WTC11 (cell line): Measurements from ENCODE around the gene PRSS38. TPM values are rescaled to one million over a fixed set of nuclear protein-coding genes. Genes with fewer than 3 reads are reported as not detected.

ENCODE experiments used
- ATAC-seq: fragments of 200-7000 bp; cut with Tn5 transposase; 2 replicates; pipeline ENCODE4 v1.10.0; 2021; ENCODE audit warnings: mild to moderate bottlenecking, moderate library complexity
- CTCF ChIA-PET: fragments of 300-600 bp; sonication (Branson Sonifier 250); formaldehyde crosslinking; loops from one replicate; lab custom pipeline; 2021; ENCODE audit warnings: antibody characterized with exemption; lab: Charles Lee
- POLR2A ChIA-PET: fragments of 350-600 bp; sonication (Branson Sonifier 250); formaldehyde crosslinking; loops from one replicate; lab custom pipeline; 2021; ENCODE audit warnings: antibody characterized with exemption; lab: Charles Lee
- DNase-seq: peaks from one replicate; pipeline ENCODE4 v3.0.0; 2021; ENCODE audit warnings: low spot score
- H3K27ac Mint-ChIP-seq: 2 replicates; pipeline ENCODE4 v1.8.0; 2021; ENCODE audit warnings: mixed read lengths
- H3K27me3 Mint-ChIP-seq: 2 replicates; pipeline ENCODE4 v1.8.0; 2021; ENCODE audit warnings: low read depth, mild to moderate bottlenecking, moderate library complexity, mixed read lengths
- H3K36me3 Mint-ChIP-seq: 2 replicates; pipeline ENCODE4 v1.8.0; 2021; ENCODE audit warnings: mixed read lengths
- H3K4me1 Mint-ChIP-seq: 2 replicates; pipeline ENCODE4 v1.8.0; 2022; ENCODE audit warnings: mixed read lengths
- H3K4me3 Mint-ChIP-seq: 2 replicates; pipeline ENCODE4 v1.8.0; 2021; ENCODE audit warnings: mild to moderate bottlenecking, moderate library complexity, mixed read lengths
- H3K9me3 Mint-ChIP-seq: 2 replicates; pipeline ENCODE4 v1.8.0; 2021; ENCODE audit warnings: mixed read lengths
- ATF1 ChIP-seq: sonication (generic); formaldehyde crosslinking; IDR thresholded peaks from 2 replicates; pipeline ENCODE4 v1.8.1; 2023; ENCODE audit warnings: mild to moderate bottlenecking, moderate library complexity, missing genetic modification reagents
- GABPB1 ChIP-seq: sonication (generic); formaldehyde crosslinking; IDR thresholded peaks from 2 replicates; pipeline ENCODE4 v1.8.1; 2023; ENCODE audit warnings: mild to moderate bottlenecking, missing genetic modification reagents
- HMGXB4 ChIP-seq: sonication (generic); formaldehyde crosslinking; IDR thresholded peaks from 2 replicates; pipeline ENCODE4 v1.8.1; 2023; ENCODE audit warnings: mild to moderate bottlenecking, moderate library complexity, missing genetic modification reagents
- SOX15 ChIP-seq: fragments of 250-450 bp; sonication (Bioruptor Pico); IDR thresholded peaks from 2 replicates; pipeline ENCODE4 v1.9.0; 2021; ENCODE audit warnings: mild to moderate bottlenecking
- ZNF396 ChIP-seq: fragments of 250-450 bp; sonication (Bioruptor Pico); IDR thresholded peaks from 2 replicates; pipeline ENCODE4 v1.8.0; 2021; ENCODE audit warnings: mild to moderate bottlenecking, moderate library complexity, borderline replicate concordance
- ZNF416 ChIP-seq: fragments of 250-450 bp; sonication (Bioruptor Pico); IDR thresholded peaks from 2 replicates; pipeline ENCODE4 v1.9.0; 2021; ENCODE audit warnings: mild to moderate bottlenecking, inconsistent platforms
- ZNF423 ChIP-seq: fragments of 250-450 bp; sonication (Bioruptor Pico); IDR thresholded peaks from 2 replicates; pipeline ENCODE4 v2.1.2; 2022; ENCODE audit warnings: mild to moderate bottlenecking, moderate library complexity
- ZNF532 ChIP-seq: fragments of 250-450 bp; sonication (Bioruptor Pico); IDR thresholded peaks from 2 replicates; pipeline ENCODE4 v1.9.0; 2021; ENCODE audit warnings: mild to moderate bottlenecking, borderline replicate concordance
- total RNA-seq: library from RNA; stranded (reverse); gene quantifications from 3 replicates; pipeline ENCODE4 v1.2.3, GENCODE V29; 2021
- TF ChIP-seq, protein P1 (sequence below): sonication (generic); formaldehyde crosslinking; IDR thresholded peaks from 2 replicates; pipeline ENCODE4 v1.8.0; 2023; ENCODE audit warnings: missing genetic modification reagents, mild to moderate bottlenecking, borderline replicate concordance
- TF ChIP-seq, protein P2 (sequence below): sonication (generic); formaldehyde crosslinking; IDR thresholded peaks from 2 replicates; pipeline ENCODE4 v1.8.1; 2023; ENCODE audit warnings: mild to moderate bottlenecking, missing genetic modification reagents
- TF ChIP-seq, protein P3 (sequence below): sonication (generic); formaldehyde crosslinking; IDR thresholded peaks from 2 replicates; pipeline ENCODE4 v1.8.1; 2023; ENCODE audit warnings: mild to moderate bottlenecking, missing genetic modification reagents, moderate library complexity
- TF ChIP-seq, protein P4 (sequence below): sonication (generic); formaldehyde crosslinking; IDR thresholded peaks from 2 replicates; pipeline ENCODE4 v1.8.1; 2023; ENCODE audit warnings: mild to moderate bottlenecking, missing genetic modification reagents

Gene PRSS38
- total RNA-seq, 1 experiment from 2014 or later = not detected

- no peak for TF ChIP-seq ZNF532
- TF ChIP-seq, protein P1, sequence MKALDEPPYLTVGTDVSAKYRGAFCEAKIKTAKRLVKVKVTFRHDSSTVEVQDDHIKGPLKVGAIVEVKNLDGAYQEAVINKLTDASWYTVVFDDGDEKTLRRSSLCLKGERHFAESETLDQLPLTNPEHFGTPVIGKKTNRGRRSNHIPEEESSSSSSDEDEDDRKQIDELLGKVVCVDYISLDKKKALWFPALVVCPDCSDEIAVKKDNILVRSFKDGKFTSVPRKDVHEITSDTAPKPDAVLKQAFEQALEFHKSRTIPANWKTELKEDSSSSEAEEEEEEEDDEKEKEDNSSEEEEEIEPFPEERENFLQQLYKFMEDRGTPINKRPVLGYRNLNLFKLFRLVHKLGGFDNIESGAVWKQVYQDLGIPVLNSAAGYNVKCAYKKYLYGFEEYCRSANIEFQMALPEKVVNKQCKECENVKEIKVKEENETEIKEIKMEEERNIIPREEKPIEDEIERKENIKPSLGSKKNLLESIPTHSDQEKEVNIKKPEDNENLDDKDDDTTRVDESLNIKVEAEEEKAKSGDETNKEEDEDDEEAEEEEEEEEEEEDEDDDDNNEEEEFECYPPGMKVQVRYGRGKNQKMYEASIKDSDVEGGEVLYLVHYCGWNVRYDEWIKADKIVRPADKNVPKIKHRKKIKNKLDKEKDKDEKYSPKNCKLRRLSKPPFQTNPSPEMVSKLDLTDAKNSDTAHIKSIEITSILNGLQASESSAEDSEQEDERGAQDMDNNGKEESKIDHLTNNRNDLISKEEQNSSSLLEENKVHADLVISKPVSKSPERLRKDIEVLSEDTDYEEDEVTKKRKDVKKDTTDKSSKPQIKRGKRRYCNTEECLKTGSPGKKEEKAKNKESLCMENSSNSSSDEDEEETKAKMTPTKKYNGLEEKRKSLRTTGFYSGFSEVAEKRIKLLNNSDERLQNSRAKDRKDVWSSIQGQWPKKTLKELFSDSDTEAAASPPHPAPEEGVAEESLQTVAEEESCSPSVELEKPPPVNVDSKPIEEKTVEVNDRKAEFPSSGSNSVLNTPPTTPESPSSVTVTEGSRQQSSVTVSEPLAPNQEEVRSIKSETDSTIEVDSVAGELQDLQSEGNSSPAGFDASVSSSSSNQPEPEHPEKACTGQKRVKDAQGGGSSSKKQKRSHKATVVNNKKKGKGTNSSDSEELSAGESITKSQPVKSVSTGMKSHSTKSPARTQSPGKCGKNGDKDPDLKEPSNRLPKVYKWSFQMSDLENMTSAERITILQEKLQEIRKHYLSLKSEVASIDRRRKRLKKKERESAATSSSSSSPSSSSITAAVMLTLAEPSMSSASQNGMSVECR (CRISPR knock-in tag) = no peak
- no peak for TF ChIP-seq HMGXB4
- no peak for TF ChIP-seq SOX15
- TF ChIP-seq GABPB1 = no peak
- no peak for TF ChIP-seq ZNF396 (CRISPR knock-in tag)
- no peak for TF ChIP-seq ATF1 (CRISPR knock-in tag)
- H3K9me3 Mint-ChIP-seq = no peaks in the 10 kb centered on the region
- ATAC-seq (no peak), DNase-seq (no peak)
- H3K27ac Mint-ChIP-seq = no peak overlapping the region
- no peaks in the 10 kb centered on the region for H3K36me3 Mint-ChIP-seq
- H3K4me3 Mint-ChIP-seq = no peak overlapping the region
- H3K27me3 Mint-ChIP-seq = peaks cover 7% of the 10 kb centered on the region; the same call in 1 of the 2 replicates
- CTCF ChIA-PET = interaction anchor here (1.5 kb wide), 1 partner anchor 156 kb away, joined by 4 read pairs; no protein-coding TSS in a partner anchor
- POLR2A ChIA-PET = no interaction called here
- peaks cover 15% of the 10 kb centered on the region for H3K4me1 Mint-ChIP-seq
These were observed 17.9 kb upstream of the PRSS38 start for GRCh38 chr1:227797625-227798024.

GRCh38 chr1:227798078-227798802 lies 17.2 kb upstream of the PRSS38 start:
- Mint-ChIP-seq H3K4me3 (no peak overlapping the region), H3K4me1 (peaks cover 14% of the 10 kb centered on the region), H3K27ac (no peak overlapping the region), H3K27me3 (peaks cover 10% of the 10 kb centered on the region; the same call in 1 of the 2 replicates), H3K36me3 (no peaks in the 10 kb centered on the region), H3K9me3 (no peaks in the 10 kb centered on the region)
- TF ChIP-seq, protein P2, sequence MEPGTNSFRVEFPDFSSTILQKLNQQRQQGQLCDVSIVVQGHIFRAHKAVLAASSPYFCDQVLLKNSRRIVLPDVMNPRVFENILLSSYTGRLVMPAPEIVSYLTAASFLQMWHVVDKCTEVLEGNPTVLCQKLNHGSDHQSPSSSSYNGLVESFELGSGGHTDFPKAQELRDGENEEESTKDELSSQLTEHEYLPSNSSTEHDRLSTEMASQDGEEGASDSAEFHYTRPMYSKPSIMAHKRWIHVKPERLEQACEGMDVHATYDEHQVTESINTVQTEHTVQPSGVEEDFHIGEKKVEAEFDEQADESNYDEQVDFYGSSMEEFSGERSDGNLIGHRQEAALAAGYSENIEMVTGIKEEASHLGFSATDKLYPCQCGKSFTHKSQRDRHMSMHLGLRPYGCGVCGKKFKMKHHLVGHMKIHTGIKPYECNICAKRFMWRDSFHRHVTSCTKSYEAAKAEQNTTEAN = no peak
- TF ChIP-seq ZNF416 (CRISPR knock-in tag) = no peak
- no peak for TF ChIP-seq ZNF532
- TF ChIP-seq, protein P3, sequence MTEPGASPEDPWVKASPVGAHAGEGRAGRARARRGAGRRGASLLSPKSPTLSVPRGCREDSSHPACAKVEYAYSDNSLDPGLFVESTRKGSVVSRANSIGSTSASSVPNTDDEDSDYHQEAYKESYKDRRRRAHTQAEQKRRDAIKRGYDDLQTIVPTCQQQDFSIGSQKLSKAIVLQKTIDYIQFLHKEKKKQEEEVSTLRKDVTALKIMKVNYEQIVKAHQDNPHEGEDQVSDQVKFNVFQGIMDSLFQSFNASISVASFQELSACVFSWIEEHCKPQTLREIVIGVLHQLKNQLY (CRISPR knock-in tag) = no peak
- TF ChIP-seq, protein P4, sequence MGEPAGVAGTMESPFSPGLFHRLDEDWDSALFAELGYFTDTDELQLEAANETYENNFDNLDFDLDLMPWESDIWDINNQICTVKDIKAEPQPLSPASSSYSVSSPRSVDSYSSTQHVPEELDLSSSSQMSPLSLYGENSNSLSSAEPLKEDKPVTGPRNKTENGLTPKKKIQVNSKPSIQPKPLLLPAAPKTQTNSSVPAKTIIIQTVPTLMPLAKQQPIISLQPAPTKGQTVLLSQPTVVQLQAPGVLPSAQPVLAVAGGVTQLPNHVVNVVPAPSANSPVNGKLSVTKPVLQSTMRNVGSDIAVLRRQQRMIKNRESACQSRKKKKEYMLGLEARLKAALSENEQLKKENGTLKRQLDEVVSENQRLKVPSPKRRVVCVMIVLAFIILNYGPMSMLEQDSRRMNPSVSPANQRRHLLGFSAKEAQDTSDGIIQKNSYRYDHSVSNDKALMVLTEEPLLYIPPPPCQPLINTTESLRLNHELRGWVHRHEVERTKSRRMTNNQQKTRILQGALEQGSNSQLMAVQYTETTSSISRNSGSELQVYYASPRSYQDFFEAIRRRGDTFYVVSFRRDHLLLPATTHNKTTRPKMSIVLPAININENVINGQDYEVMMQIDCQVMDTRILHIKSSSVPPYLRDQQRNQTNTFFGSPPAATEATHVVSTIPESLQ (CRISPR knock-in tag) = no peak
- TF ChIP-seq ZNF423 = no peak
- DNase-seq (no peak), ATAC-seq (no peak)
- CTCF ChIA-PET = interaction anchor here (1.5 kb wide), 1 partner anchor 155 kb away, joined by 4 read pairs; no protein-coding TSS in a partner anchor
- POLR2A ChIA-PET = no interaction called here
